ENCODE data around the gene MGST3. TPM values are rescaled to one million over a fixed set of nuclear protein-coding genes. Genes with fewer than 3 reads are reported as not detected.
"Not testable (repeated sequence)": the region's sequence is repeated elsewhere in the genome, so short reads cannot be mapped to it uniquely, and the experiment has no call there.

Gene MGST3
- polyA plus RNA-seq, 12 donors = 144 to 188 (median 175) TPM; not detected in 1

DNA sequence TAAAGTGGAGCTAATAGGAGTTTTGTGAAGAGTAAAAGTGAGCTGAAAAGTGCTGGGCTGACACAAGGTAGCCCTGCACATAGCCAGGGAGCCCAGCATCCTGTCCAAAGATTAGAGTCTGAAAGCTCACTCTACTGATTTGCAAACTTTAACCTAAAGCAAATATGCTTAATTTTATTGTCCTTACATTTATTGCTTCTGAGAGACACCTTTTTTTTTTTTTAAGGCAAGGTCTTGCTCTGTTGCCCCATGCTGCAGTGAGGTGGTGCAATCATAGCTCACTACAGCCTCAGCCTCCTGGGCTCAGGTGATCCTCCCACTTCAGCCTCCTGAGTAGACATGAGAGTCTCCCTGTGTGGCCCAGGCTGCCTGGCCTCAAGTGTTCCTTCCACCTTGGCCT, 16.5 kb downstream of the MGST3 start:
- DNase-seq = no peak

DNA sequence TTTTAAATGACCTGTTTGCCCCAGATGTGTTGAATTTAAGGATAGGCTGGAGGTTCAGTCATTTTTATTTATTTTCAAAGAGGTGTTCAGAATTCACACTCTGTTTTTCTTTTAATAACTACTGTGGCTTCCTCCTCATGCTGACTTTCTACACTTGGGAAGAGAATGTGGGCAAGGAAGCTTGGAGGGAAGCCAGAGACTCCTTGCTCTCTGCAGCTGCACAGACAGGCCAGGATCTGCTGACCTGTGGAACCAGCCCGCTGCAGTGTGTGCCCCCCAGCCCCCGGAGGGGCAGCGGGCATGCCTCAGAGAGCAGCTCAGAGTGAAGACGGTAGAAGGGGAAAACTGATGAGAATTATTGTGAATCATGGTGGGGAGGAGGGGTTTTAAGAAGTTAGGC, 16.9 kb downstream of the MGST3 start:
- DNase-seq = no peak

DNA sequence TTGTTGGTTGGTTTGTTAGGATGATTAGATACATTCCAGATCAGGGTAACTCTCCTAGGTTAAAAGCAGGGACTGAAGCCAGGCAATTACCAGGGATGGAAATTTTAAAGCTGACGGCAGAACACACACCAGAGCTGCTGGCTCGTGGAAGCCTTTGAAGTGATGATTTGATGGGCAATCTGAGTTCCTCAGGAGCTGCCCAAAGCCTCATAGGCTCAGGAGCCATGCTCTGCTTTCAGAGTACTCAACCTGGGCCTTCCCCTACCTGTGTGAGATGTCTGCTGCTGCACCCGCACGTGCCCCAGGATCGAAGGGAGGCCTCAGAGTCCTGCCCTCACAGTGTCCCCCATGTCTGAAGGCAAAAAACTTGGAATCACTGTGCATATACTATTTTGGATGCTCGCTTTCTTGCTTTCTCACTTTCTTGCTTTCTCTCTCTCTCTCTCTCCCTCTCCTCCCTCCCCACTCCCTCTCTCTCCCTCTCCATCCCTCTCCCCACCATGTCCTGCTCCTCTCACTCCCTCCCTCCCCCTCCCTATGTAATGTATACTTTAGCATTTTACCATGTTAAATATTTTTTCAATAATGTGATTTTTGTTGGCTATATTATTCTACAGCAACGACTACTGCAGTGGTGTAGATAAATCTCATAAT, 18.0 kb downstream of the MGST3 start:
- no peak for DNase-seq

DNA sequence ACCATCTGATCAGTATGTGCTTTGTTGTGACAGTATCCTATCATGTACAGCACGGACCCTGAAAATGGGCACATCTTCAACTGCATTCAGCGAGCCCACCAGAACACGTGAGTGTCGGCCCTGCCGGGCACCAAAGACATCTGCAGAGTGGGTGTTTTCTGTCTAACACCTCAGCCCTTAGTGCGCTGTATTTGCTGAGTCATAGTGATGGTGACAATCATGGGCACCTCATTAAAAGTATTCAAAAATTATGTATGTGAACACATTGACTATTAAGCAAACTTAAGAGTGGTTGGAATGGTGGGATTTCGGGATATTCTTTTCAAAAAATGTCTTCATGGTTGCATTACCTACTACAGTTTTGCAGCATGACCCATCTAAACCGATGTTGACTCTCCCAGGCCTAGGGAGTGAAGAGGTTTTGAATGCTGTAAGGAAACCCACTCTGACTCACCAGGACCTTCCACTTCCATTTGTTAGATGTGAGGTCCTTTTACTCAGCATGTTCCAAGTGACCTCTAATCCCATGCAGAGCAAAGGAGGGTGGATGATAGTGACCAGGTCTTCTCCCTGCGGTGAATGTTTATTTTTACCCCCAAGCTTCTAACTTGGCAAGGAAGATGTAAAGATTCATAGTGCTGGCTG, 20.1 kb downstream of the MGST3 start:
- no peak for DNase-seq

DNA sequence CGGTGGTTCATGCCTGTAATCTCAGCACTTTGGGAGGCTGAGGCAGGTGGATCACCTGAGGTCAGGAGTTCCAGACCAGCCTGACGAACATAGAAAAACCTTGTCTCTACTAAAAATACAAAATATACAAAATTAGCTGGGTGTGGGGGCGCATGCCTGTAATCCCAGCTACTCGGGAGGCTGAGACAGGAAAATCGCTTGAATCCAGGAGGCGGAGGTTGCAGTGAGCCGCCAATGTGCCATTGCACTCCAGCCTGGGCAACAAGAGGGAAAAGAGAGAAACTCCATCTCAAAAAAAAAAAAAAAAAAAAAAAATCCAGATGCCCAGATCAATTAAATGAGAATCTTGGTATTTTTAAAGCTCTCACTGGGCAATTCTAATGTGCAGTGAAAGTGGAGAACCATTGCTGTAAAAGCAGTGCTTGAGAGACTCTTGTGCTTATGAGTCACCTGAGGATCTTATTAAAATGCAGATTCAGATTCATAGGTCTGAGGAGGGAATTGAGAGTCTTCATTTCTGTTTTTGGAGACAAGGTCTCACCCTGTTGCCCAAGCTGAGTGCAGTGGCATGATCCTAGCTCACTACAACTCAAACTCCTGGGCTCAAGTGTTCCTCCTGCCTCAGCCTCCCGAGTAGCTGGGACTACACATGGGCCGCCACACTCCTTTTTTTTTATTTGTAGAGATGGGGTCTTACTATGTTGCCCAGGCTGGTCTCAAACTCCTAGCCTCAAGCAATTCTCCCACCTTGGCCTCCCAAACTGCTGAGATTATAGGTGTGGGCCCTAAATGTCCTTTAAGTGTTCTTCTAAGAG, 27.9 kb downstream of the MGST3 start:
- not testable (repeated sequence) for DNase-seq

DNA sequence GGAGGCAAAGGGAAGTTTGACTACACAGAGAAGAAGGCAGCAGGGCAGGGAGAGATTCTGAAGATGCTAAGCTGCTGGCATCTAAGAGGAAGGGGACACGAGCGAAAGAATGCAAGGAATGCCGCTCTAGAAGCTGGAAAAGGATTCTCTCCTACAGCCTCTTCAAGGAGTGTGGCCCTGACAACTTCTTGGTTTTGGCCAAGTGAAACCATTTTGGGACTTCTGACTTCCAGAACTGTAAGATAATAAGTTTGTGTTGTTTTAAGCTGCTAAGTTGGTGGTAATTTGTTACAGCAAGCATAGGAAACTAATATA, 28.5 kb downstream of the MGST3 start:
- DNase-seq = no peak

DNA sequence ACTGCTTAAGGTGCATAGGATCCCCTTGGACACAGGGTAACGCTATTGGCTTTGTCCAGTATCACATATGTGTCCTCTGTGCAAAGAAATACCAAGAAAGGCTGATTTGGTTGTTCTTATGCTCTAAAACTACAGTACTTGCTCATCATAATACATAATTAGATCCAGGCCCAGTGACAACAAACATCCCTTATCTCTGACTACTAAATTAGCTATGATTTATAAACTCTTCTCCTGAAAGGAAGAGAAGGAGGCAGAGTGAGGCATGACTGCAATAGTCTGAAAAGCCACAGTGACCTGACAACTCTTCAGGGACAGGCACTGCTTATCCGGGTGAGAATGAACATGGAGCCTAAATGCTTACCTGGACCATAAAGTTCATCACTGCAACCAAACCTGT, 30.7 kb downstream of the MGST3 start:
- no peak for DNase-seq

DNA sequence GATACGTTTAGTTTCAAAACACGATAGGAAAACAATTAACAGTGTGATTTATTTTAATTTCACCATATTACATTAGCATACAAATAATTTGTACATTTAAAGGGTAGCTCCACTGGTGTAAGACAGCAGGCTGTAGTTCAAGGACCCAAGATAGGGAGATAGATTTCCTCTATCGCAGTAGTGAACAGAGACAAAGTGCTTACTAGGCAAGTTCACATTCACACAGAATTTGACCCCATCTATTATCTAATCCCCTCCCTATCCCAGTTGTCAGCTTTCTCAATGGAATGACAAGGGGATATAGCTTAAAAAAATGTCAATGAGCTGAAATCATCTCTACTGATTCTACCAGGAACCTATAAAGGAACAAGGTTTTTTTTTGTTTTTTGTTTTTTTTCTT, 31.2 kb downstream of the MGST3 start:
- no peak for DNase-seq

DNA sequence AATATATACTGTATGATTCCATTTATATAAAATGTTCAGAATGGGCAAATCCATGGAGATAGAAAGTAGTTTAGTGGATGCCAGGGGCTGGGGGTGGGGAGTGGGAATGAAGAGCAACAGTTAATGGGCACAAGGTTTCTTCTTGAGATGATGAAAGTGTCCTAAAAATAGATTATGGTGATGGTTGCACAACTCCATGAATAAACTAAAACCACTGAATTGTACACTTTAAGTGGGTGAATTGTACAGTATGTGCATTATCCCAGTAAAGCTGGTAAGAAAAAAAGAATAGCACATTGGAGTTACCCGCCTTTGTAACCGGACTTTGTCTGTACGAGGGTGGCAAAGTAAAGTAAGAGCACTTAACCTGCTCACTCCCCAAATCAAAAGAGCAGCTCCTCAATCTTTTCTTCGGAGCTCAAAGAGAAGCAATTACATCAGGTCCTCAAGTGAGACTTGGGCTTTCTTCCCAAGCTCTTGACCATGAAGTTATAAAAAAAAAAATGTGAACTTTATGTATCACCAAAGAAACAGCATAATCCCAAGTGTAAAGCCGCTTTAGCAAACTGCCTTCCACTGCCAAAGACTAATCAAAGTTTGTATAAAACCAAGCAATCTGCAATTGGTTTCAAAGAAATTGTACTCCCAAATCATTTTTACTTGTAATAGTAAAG, 35.3 kb downstream of the MGST3 start:
- DNase-seq = no peak

DNA sequence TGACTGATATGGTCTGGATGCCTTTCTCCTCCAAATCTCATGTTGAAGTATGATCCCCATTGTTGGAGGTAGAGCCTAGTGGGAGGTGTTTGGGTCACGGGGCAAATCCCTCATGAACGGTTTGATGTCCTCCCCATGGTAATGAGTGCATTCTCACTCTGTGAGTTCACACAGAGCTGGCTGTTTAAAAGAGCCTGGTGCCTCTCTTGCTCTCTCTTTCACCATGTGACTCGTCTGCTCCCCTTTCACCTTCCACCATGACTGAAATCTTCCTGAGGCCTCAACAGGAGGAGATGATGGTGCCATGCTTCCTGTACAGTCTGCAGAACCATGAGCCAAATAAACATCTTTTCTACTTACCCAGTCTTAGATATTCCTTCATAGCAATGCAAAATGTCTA, 37.1 kb downstream of the MGST3 start:
- no peak for DNase-seq

DNA sequence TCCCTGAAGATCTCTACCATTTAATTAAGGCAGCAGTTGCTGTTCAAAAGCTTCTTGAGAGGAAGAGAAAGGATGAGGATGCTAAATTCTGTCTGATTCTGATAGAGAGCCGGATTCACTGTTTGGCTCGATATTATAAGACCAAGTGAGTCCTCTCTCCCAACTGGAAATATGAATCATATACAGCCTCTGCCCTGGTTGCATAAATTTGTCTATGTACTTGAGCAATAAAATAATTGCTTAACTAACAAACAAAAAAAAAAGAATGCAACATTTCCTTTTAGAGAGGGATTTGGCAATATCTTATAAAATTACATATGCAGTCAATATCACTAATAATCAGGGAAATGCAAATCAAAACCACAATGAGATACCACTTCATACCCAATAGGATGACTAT, 40.5 kb downstream of the MGST3 start:
- no peak for DNase-seq

DNA sequence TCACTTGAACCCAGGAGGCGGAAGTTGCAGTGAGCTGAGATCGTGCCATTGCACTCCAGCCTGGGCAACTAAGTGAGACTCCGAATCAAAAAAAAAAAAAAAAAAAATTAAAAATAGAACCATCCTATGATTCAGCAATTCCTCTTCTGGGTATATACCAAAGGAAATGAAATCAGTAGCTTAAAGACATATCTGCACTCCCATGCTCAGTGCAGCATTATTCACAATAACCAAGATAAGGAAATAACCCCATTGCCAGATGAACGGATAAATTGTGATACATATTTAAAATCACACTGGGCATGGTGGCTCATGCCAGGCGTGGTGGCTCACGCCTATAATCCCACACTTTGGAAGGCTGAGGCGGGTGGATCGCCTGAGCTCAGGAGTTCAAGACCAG, 43.6 kb downstream of the MGST3 start:
- DNase-seq = no peak

DNA sequence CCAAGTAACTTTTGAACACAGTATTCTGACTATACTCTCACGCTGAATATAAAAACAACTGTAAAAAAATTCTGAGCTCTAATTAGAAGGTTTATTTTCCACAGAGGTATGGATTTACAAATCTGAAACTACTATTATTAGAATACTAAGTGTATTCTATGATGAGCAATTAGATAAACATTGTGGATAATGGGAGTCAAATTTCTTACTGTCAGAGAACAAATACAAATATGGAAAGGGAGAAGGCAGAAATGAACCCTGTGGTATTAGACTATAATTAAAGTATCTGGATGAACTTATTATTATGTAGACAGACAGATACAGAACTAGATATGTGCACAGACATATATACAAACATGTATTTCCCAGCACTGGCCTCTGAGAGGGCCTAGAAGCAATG, 44.8 kb downstream of the MGST3 start:
- no peak for DNase-seq

DNA sequence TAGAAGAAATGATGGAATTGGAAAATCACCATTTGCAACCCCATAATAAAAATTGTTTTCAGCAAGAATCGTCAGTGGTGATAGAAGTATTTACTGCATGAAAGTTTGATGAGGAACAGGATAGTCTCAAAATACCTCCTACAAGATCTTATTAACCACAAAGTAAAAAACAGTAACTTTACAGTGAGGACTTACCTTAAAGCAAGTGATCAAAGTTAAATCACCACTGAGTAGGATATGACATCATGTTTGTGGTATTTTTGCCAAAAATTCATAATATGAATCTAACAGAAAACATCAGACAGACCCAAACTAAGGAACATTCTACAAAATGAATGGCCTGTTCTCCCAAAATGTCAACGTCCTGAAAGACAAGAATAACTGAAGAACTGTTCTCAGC, 47.5 kb downstream of the MGST3 start:
- DNase-seq = no peak

DNA sequence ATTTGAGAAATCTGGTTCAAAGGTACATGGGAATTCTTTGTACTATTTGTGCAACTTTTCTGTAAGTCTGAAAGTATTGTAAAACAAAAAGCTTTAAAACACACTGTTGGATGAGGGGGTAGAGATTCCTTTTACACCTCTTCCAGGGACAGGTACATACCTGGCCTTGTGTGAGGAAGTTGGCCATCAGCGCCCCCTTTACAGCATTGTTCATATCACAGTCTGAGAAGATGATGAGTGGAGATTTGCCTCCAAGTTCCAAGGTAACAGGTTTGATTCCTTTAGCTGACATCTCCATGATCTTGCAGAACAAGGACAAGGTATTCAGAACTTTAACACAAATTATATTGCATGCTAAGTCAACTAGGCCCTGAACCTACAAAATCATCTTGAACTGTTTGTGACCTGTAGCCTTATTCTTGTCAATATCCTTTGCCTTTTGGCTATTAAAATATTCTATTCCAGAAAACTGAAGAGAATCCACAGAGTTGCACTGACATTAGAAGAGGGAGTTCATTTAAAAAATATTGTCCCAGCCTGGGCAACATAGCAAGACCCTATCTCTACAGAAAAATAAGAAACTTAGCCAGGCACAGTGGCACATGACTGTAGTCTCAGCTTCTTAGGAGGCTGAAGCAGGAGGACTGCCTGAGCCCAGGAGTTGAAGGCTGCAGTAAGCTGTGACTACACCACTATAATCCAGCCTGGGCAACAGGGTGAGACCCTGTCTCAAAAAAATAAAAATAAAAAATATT, 48.4 kb downstream of the MGST3 start:
- no peak for DNase-seq

DNA sequence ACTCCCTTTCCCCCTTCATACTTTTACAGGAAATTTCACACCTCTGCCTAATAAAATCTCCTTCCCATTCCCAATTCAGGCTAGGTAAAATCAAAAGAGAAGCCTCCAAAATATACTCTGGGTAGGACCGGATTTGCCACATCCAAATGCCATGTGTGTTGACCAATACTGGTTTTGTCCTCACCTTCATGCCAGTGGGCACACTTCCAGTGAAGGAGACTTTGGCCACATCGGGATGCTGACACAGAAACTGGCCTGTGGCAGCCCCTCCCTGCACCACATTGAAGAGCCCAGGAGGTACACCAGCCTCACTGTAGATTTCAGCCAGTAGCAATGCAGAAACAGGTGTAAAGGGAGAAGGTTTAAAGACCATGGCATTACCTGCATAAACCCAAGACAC, 49.3 kb downstream of the MGST3 start:
- no peak for DNase-seq

DNA sequence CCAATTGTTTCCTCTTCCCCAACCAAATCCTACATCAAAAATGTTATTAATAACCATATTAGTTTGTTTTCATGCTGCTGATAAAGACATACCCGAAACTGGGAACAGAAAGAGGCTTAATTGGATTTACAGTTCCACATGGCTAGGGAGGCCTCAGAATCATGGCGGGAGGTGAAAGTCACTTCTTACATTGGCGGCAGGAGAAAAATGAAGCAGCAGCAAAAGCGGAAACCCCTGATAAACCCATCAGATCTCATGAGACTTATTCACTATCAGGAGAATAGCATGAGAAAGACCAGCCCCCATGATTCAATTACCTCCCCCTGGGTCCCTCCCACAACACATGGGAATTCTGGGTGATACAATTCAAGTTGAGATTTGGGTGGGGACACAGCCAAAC, 49.7 kb downstream of the MGST3 start:
- DNase-seq = not testable (repeated sequence)

DNA sequence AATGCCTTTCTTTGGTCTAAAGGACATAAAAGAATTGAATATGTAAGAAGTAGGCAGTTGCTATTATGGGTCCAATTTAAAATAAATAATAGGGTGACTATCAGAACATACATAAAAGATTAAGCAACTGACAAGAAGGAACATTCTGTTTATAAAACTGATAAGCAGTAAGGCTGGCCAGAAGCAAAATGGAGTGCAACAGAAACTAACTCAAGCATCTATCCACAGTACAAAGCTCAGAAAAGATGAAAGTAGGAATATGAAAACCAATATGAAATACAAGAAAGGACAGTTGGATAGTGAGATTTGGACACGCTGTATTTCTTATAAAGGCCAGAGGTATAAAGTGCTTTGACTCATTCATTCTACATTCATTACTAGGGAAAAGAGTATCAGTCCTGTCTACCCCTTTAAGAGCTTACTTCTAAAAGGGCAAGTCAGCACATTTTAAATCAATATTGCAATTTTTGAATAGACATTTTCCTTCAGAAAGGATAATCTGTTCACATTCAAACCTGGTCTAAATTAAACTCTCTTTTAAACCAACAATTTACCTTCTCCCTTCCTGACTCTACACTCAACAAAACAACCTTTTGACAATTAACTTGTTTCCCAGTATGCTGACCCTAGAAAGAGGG, 52.9 kb downstream of the MGST3 start:
- no peak for DNase-seq

DNA sequence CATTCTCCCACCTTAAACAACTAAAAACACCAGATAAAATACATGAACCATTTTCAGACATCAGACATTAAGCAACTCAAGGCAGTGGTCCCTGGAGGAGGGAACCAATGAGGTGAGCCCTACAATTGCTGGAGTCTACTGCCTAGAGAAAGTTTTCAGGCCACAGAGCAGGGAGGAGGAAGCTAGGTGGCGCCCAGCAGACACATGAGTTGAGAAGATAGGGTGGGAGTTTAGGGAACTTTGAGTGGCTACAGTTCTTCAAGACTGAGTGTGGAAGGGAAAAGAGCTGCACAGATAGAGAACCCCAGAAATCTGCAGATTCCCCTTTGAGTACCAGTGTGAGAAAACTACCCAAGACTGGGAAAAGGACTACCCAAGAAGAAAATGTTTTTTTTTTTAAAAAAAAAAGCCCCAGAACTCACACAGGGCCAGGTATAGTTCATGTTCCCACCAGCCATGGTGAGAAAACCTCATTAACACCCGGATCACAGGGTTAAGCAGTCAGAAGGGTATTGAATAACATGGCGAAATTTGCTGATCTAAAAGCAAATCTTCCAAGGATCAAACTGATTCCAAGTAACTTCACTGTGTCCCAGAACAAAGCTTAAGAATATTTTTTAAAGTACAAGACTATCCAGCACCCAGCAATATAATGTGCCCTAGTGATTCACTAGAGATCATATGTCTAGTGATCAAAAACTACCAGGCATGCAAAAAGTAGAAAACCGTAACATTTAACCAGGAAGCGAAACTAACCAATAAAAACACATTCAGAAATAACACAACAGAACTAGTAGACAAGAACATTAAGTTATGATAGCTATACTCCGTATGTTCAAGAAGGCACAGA, 55.3 kb downstream of the MGST3 start:
- no peak for DNase-seq

DNA sequence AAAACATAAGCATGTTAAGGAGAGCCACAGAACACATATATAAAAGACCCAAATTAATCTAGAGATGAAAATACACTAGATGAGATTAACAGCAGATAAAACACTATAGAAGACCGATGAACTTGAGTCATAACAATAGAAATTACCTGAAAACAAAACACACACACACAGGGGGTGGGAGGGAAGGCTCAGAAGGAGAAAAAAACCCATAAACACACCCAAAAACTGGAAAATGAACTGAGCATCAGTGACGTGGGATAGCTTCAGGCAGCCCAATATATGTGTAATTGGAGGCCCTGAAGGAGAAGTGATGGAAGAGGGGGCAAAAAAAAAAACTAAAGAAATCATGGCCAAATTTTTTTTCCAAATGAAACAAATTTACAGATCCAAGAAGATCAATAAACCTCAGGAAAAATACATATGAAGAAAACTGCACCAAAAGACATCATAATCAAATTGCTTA, 56.0 kb downstream of the MGST3 start:
- DNase-seq = no peak

All from muscle of arm (tissue), 12 donors.